Epithelial cell of esophagus (primary cell): ENCODE measurements around the gene EGLN1.
A peak's percentile ranks its signal among the peaks of the same experiment; 100 is the strongest.
"Not testable (repeated sequence)": the region's sequence is repeated elsewhere in the genome, so short reads cannot be mapped to it uniquely, and the experiment has no call there.

Experiments
- DNase-seq: peaks from one replicate; pipeline ENCODE4 v3.0.0; 2010; ENCODE audit warnings: low read depth
- H3K4me3 ChIP-seq: 2 replicates; pipeline ENCODE4 v1.5.1; 2011; ENCODE audit warnings: mild to moderate bottlenecking, low read length, control low read depth
- CTCF ChIP-seq: IDR thresholded peaks from 2 replicates; pipeline ENCODE4 v1.5.1; 2011; ENCODE audit warnings: low read depth, mild to moderate bottlenecking, low read length, control low read depth, inconsistent platforms; ENCODE audit not compliant: insufficient read depth; ENCODE audit errors: missing control alignments

Gene EGLN1

GRCh38 chr1:231421971-231422797 lies at the start of gene EGLN1:
EGLN1 (minus strand) TSS chr1:231422287; CDS start chr1:231421888, 399 bp downstream.
- peak within 1 kb of the TSS; percentile 81 for H3K4me3 ChIP-seq
- no peak for TF ChIP-seq CTCF
- peak; percentile 89 for DNase-seq

DNA sequence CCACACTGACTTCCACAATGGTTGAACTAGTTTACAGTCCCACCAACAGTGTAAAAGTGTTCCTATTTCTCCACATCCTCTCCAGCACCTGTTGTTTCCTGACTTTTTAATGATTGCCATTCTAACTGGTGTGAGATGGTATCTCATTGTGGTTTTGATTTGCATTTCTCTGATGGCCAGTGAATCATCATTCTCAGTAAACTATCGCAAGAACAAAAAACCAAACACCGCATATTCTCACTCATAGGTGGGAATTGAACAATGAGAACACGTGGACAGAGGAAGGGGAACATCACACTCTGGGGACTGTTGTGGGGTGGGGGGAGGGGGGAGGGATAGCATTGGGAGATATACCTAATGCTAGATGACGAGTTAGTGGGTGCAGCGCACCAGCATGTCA lies 49.4 kb upstream of the EGLN1 start:
- not testable (repeated sequence) for H3K4me3 ChIP-seq, DNase-seq

DNA sequence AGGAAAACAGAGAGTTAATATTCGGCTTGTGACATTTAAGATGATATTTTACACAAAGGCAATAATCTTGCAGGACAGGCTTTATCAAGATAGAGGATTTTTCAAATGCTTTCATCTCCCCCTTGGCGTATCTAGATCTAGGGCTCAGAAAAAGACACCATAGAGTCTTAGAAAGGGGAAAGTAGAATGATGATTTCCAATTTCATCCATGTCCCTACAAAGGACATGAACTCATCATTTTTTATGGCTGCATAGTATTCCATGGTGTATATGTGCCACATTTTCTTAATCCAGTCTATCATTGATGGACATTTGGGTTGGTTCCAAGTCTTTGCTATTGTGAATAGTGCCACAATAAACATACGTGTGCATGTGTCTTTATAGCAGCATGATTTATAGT lies 48.9 kb upstream of the EGLN1 start:
- H3K4me3 ChIP-seq = not testable (repeated sequence)

DNA sequence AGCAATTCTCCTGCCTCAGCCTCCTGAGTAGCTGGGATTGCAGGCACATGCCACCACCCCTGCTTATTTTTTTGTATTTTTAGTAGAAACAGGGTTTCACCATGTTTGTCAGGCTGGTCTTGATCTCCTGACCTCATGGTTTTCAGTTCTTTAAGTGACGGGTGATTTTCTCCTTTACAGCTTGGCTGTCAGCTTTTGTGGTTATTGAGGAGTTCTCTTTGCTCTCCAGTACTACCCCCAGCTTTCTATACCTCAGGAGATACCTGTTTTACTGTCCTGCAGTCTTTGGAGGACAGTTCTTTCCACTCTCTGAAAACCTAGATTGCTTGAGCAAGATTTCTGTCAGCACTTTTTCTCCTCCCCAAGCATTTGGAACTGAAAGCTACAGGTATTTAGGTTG lies 45.9 kb upstream of the EGLN1 start:
- no peak for DNase-seq
- no peak for TF ChIP-seq CTCF

More for the DNA sequence above, 48.9 kb upstream of the EGLN1 start:
- DNase-seq = not testable (repeated sequence)

GRCh38 chr1:231465051-231465450 lies 43.0 kb upstream of the EGLN1 start:
- DNase-seq = no peak
- TF ChIP-seq CTCF = no peak
- H3K4me3 ChIP-seq = no peak overlapping the region

More for the DNA sequence above, 45.9 kb upstream of the EGLN1 start:
- no peak overlapping the region for H3K4me3 ChIP-seq

DNA sequence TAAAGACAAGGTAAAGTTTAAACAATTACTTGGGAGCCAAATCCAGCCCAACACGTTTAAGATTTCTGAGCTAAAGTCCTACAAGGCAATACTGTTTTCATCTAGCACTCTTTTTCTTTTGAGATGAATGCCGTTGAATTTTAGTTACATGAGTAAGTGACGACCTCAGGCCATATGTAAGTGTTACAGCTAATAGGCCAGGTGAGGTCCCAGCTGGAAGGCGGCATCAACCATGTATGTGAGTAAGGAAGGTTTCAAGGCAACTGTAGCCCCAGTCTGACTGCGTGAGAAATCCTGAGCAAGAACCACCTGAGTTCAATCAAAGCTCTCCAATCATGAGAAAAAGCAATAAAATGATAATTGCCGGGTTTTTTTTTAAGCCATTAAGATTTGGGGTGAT lies 41.5 kb upstream of the EGLN1 start:
- TF ChIP-seq CTCF = no peak
- peak; percentile 23 for DNase-seq
- H3K4me3 ChIP-seq = no peak overlapping the region

DNA sequence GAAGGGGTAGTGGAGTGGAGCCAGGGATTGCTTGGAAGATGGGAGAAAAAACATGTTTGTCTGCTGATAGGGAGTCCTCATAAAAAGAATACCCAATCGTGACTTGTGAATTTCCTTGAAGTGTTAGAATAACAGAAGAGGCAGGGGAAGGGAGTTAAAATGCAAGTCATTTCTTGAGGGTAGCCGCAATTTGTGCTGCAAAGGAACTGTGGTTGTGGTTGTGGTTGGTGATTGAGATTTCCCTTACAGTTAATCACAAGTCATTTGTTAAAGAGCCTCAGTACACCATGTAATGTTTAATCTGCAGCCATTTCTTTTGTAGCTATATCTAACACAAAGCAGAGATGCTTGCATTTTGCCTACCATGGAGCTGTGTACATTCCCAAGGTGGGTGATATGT lies 38.5 kb upstream of the EGLN1 start:
- TF ChIP-seq CTCF = no peak
- no peak for DNase-seq
- no peak overlapping the region for H3K4me3 ChIP-seq

DNA sequence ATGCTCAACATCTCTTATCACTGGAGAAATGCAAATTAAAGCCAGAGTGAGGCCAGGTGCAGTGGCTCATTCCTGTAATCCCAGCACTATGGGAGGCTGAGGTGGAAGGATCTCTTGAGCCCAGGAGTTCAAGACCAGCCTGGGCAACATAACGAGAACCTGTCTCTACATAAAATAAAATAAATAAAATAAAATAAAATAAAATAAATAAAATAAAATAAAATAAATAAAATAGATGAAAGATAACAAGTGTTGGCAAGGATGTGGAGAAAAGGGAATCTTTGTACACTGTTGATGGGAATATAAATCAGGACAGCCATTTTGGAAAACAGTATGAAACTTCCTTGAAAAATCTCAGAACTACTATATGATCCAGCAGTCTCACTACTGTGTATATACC lies 37.4 kb upstream of the EGLN1 start:
- not testable (repeated sequence) for H3K4me3 ChIP-seq, DNase-seq

GRCh38 chr1:231457956-231458355 lies 35.9 kb upstream of the EGLN1 start:
- H3K4me3 ChIP-seq = not testable (repeated sequence)

DNA sequence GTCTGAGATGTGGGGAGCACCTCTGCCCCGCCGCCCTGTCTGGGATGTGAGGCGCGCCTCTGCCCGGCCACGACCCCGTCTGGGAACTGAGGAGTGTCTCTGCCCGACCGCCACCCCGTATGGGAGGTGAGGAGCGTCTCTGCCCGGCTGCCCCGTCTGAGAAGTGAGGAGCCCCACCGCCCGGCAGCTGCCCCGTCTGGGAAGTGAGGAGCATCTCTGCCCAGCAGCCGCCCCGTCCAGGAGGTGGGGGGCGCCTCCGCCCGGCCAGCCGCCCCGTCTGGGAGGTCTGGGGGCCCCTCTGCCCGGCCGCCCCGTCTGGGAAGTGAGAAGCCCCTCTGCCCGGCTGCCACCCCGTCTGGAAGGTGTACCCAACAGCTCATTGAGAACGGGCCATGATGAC lies 32.0 kb upstream of the EGLN1 start:
- not testable (repeated sequence) for DNase-seq

More at GRCh38 chr1:231457956-231458355, 35.9 kb upstream of the EGLN1 start:
- DNase-seq = not testable (repeated sequence)

More for the DNA sequence above, 32.0 kb upstream of the EGLN1 start:
- H3K4me3 ChIP-seq = not testable (repeated sequence)
